HG03175 (cell line): ENCODE data around the gene CCDC157.
A peak's percentile ranks its signal among the peaks of the same experiment; 100 is the strongest.

Source experiments
- ATAC-seq: cut with Tn5 transposase; IDR thresholded peaks from one replicate; pipeline ENCODE4 v1.9.1; 2021; ENCODE audit warnings: mild to moderate bottlenecking, moderate library complexity; ENCODE audit not compliant: unreplicated experiment

The CCDC157 gene

GRCh38 chr22:30411780-30412179 lies 55.0 kb downstream of the CCDC157 start:
- ATAC-seq: no peak

DNA sequence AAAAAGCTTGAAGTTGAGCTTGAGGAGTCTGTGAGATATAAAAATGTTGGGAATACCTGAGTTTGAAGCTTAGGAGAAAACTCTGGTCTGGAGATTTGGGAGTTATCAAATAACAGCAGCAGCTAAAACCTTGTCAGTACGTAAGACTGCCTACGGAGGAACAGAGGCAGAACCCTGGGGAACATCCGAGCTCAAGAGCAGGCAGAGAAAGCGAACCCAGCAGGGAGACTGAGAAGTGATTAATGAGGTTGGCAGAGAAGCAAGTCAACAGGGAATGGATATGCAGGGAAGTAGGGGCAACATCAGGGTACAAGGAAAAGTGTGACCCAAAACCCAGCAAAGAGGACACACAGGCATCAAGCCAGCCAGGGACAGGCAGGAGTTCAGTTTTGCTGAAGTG lies 56.2 kb downstream of the CCDC157 start:
- ATAC-seq: no peak

GRCh38 chr22:30413745-30414524 lies 57.1 kb downstream of the CCDC157 start:
- no peak for ATAC-seq

DNA sequence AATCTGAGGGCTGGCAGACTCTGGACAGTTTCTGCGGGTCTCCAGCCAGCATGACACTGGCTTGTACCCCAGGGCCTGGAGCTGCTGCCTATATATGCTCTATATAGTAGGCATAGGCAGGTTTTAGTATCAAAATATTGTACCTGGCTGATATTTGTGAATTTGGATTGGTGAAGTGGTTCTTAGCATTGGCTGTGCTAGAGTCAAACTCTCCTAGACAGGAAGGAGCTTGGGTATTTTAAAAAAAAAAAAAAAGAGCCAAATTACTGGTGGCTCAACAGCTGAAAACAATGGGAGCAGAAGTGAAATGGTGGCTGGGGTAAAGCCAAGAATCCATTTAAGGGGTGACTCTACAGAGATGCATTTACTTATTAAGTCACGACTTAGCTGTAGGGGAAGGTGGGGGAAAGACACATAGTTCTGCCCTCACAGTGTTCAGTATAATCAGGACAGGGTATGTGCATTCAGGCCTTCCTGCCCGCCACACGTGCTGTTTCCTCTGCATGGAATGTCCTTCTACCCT lies 57.8 kb downstream of the CCDC157 start:
- no peak for ATAC-seq

DNA sequence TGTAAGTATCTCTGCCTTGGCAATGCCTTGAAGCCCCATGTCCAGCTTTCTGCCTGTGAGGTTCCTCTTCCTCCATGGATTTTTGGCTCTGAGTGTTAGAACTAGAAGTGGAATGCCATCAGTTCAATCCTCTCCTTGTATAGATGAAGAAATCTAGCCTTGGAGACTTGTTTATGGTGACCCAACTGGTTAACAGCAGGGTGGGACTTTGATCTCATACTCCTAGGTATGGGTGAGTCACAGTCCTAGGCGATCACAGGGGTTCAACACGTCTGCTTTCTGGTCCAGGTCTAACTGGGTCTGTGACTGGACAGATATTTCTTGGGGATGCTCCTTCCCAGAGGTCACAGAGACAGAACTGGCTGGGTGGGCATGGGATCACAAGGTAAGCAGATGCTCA lies 59.6 kb downstream of the CCDC157 start:
- ATAC-seq: no peak

- ATAC-seq: no peak
Measured at GRCh38 chr22:30416837-30417236, 60.0 kb downstream of the CCDC157 start.

- ATAC-seq: no peak
Measured at GRCh38 chr22:30420347-30421125, 63.7 kb downstream of the CCDC157 start.

DNA sequence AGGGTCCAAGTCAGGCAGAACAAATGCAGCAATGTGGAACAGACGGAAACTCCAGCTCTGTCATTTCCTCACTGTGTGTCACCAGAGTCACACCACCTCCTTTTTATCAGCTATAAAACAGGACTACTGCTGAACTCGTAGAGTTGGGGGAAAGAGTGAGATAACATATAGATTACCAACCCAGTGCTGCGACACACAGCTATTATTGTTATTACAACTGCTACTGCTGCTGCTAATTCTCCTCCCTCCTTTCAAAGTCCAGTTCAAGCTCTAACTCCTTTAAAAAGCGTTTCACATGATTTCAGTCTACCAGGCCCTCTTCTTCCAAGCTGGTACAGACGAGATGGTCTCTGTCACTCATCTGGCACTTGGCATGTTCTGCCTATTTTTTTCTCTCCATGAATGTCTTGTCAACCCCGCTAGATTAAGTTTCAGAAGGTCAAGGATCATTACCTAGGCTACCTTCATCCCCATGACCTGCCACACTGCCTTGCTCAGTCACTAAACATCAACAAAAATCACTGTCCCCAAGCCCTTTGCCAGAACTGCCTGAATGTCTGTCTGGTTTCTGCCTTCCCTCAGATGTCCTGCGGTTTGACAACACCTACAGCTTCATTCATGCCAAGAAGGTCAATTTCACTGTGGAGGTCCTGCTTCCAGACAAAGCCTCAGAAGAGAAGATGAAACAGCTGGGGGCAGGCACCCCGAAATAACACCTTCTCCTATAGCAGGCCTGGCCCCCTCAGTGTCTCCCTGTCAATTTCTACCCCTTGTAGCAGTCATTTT lies 65.1 kb downstream of the CCDC157 start:
- ATAC-seq: no peak

DNA sequence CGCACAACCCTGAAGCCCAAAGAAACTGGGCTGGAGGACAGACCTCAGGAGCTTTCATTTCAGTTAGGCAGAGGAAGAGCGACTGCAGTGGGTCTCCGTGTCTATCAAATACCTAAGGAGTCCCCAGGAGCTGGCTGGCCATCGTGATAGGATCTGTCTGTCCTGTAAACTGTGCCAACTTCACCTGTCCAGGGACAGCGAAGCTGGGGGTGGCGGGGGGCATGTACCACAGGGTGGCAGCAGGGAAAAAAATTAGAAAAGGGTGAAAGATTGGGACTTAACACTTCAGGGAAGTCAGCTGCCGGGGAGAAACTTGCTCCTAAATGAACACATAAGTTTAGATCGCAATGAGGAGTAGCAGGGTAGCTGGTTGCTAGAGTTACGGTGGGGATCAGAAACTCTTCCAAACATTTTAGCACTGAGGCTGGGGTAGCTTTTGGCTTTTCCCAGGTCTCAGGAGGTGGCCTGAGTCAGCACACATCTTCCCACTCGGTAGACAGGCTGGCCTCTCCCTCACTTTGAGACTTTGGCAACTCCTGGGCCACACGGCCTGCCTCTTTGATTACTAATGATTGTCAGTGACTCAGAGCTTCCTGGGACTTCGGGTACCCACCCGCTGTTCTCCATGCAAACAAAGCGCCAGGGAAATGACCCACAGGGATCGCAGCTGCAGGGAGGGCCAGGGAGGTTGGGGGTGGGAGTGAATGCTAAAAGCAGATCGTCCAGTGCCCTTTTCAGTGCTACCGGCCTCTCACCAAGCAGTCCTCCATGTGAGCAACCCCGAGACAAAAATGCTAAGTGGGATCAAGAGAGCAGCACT lies 65.9 kb downstream of the CCDC157 start:
- no peak for ATAC-seq

DNA sequence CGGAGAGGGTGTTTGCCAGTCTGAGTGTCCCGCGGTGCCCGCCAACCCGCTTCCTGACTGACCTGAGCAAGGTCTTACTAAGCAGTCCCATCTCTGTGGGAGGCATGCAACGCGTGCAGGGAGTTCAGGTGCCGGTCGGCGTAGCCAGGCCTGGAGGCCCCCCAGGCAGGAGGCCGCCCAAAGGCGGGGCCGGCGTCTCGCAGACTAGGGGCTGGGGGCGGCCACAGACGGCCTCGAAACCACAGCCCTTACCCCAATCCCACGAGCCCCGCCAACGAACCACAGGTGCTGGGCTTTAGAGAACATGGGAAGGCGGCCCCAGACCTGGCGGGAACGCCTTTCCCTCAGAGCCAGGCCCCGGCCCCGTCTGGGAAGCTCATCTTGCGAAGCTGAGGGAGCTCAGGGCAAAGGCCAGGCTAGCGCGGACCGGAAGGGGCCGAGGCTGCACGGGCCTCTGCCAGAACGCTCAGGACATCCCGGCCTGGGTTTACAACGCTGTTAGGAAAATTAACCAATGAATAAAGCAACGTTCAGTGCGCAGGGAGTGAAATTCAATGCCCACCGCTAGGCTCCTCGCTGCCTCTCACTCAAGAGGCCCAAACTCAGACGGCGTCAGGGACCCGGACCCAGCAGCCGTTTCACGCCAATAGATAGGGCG lies 66.6 kb downstream of the CCDC157 start:
- ATAC-seq: peak; percentile 34

- peak; percentile 87 for ATAC-seq
Measured at GRCh38 chr22:30423959-30424533, 67.2 kb downstream of the CCDC157 start.

GRCh38 chr22:30424534-30425326 lies 67.9 kb downstream of the CCDC157 start:
- no peak for ATAC-seq

GRCh38 chr22:30425327-30425615 lies 68.5 kb downstream of the CCDC157 start:
- ATAC-seq: no peak

DNA sequence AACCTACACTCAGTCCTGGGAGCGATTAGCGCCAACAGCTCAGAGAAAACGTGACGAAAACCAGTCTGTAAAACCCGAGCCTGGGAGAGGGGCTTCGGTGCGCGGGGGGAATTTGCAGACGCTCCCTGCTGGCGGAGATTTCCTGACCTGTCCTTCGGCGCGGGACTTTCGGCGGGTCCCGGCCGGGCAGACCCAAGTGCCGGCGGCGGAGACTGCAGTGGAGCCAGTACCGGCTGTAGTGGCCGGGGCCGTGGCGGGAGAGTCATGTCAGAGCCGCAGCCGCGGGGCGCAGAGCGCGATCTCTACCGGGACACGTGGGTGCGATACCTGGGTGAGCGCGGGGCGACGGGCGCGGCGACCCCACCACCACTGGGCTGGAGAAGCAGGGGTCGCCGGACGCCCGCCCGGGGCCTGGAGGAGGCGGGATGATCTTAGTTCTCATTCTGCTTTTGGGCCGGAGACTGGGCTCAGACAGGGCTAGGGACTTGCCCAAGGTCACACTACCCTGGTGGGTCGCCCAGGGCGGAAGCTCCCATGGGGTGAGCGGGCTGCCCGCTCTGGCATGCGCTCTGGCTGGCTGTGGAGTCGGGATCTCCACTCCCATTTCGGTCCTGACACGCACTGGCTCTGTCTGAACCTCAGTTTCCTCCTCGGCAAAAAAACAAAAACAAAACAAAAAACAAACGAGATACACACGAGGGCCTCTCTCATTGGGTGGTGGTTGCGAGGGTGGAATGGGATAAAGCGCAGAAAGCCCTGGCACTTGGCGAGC lies 69.0 kb downstream of the CCDC157 start, which contains the start of gene MTFP1:
Gene MTFP1, plus strand, starts transcription at position 153 of the 772 bp plus-strand sequence. Its CDS starts 112 bp downstream, at position 265.
- ATAC-seq: no peak
